MCF 10A (cell line): Measurements from ENCODE around the gene GPD1L. TPM values are rescaled to one million over a fixed set of nuclear protein-coding genes. Genes with fewer than 3 reads are reported as not detected.
"Not testable (repeated sequence)": the region's sequence is repeated elsewhere in the genome, so short reads cannot be mapped to it uniquely, and the experiment has no call there.

Experiments
- BruUV-seq: library from RNA; stranded (reverse); fragments of 400-500 nt; replicated peaks from 2 replicates; lab custom pipeline; 2021; lab: Mats Ljungman, UMichigan
- CTCF ChIA-PET: fragments of 300-600 bp; sonication (Branson Sonifier 250); formaldehyde crosslinking; extraction: SDS; loops from one replicate; lab custom pipeline; 2021; ENCODE audit warnings: antibody characterized with exemption, inconsistent platforms; lab: Yijun Ruan, JAX
- POLR2A ChIA-PET: fragments of 300-600, 350-650 bp; sonication (Branson Sonifier 250); formaldehyde crosslinking; extraction: SDS; loops from one replicate; lab custom pipeline; 2020; ENCODE audit warnings: antibody characterized with exemption, inconsistent platforms; lab: Yijun Ruan, JAX
- DNase-seq: peaks from one replicate; pipeline ENCODE4 v3.0.0-alpha.2; 2018; ENCODE audit not compliant: unreplicated experiment
- H3K27ac Mint-ChIP-seq: one replicate; pipeline ENCODE4 v1.8.0; 2022; ENCODE audit warnings: mild to moderate bottlenecking, low read depth, mixed read lengths; ENCODE audit not compliant: unreplicated experiment
- H3K27me3 Mint-ChIP-seq: one replicate; pipeline ENCODE4 v1.8.0; 2022; ENCODE audit warnings: mixed read lengths; ENCODE audit not compliant: insufficient read depth, unreplicated experiment
- H3K36me3 Mint-ChIP-seq: one replicate; pipeline ENCODE4 v1.8.0; 2022; ENCODE audit warnings: mild to moderate bottlenecking, moderate library complexity, mixed read lengths; ENCODE audit not compliant: insufficient read depth, unreplicated experiment
- H3K4me1 Mint-ChIP-seq: one replicate; pipeline ENCODE4 v1.8.0; 2022; ENCODE audit warnings: mixed read lengths; ENCODE audit not compliant: insufficient read depth, unreplicated experiment
- H3K4me3 Mint-ChIP-seq: one replicate; pipeline ENCODE4 v1.8.0; 2022; ENCODE audit warnings: mild to moderate bottlenecking, moderate library complexity, mixed read lengths; ENCODE audit not compliant: unreplicated experiment
- H3K9me3 Mint-ChIP-seq: one replicate; pipeline ENCODE4 v1.8.0; 2022; ENCODE audit warnings: mixed read lengths; ENCODE audit not compliant: unreplicated experiment
- intact Hi-C: fragments of 100-400 bp; cut with micrococcal nuclease; formaldehyde crosslinking; loops from 2 replicates; pipeline ENCODE4 v1.14.1; 2022
- total RNA-seq: library from RNA; stranded (reverse); gene quantifications from 2 replicates; pipeline ENCODE4 v1.2.3, GENCODE V29; 2022
- TF ChIP-seq, protein P1 (sequence below): fragments of 200-600 bp; IDR thresholded peaks from one replicate; pipeline ENCODE4 v1.8.0; 2022; ENCODE audit warnings: antibody characterized with exemption, mild to moderate bottlenecking; ENCODE audit not compliant: unreplicated experiment

Gene GPD1L
- total RNA-seq, 1 experiment from 2014 or later, result 9.7 TPM

DNA sequence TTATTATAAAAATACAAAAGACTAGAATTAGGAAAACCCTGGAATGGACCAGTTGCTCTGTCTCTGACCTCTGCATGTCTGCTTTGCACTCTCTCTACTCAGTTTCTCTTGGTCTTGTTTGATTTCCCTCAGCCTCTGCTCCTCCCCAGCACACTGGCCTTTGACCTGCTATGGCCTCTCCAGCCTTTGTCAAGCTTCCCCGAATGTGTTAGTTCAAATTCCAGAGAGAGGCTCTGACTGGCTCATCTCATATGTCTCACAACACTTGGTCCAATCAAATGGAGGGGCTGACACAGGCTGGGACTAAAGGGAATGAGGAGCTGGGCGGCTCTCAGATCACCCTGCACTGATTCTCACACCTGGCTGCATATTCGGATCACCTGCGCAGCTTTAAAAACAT, 79.7 kb downstream of the GPD1L start:
- Mint-ChIP-seq H3K4me3 (no peak overlapping the region), H3K27me3 (no peaks in the 10 kb centered on the region), H3K27ac (no peak overlapping the region), H3K9me3 (no peaks in the 10 kb centered on the region), H3K4me1 (no peaks in the 10 kb centered on the region), H3K36me3 (peaks cover 4% of the 10 kb centered on the region)
- TF ChIP-seq, protein P1, sequence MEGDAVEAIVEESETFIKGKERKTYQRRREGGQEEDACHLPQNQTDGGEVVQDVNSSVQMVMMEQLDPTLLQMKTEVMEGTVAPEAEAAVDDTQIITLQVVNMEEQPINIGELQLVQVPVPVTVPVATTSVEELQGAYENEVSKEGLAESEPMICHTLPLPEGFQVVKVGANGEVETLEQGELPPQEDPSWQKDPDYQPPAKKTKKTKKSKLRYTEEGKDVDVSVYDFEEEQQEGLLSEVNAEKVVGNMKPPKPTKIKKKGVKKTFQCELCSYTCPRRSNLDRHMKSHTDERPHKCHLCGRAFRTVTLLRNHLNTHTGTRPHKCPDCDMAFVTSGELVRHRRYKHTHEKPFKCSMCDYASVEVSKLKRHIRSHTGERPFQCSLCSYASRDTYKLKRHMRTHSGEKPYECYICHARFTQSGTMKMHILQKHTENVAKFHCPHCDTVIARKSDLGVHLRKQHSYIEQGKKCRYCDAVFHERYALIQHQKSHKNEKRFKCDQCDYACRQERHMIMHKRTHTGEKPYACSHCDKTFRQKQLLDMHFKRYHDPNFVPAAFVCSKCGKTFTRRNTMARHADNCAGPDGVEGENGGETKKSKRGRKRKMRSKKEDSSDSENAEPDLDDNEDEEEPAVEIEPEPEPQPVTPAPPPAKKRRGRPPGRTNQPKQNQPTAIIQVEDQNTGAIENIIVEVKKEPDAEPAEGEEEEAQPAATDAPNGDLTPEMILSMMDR, result no peak
- ChIA-PET POLR2A (no interaction called here), CTCF (interaction anchor here (0.9 to 2.6 kb wide), 4 partner anchors 8 to 523 kb away, joined by 3 to 16 read pairs (median 4); no protein-coding TSS in a partner anchor)
- intact Hi-C loops, result no loop called here
- no TSS peak for BruUV-seq
- no peak for DNase-seq

DNA sequence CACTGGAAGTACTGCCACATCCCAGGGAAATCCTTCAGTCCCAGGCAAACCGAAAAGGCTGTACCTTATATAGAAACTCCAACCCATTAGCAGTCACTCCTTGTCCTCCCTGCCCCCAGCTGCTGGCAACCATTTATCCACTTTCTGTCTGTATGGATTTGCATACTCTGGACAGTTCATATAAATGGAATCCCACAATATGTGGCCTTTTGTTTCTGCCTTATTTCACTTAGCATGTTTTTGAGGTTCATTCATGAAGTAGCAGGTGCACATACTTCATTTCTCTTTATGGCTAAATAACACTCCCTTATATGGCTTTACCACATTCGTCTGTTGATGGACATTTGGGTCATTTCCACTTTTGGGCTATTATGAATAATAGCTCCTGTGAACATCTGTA, 80.5 kb downstream of the GPD1L start:
- no peaks in the 10 kb centered on the region for H3K9me3 Mint-ChIP-seq

DNA sequence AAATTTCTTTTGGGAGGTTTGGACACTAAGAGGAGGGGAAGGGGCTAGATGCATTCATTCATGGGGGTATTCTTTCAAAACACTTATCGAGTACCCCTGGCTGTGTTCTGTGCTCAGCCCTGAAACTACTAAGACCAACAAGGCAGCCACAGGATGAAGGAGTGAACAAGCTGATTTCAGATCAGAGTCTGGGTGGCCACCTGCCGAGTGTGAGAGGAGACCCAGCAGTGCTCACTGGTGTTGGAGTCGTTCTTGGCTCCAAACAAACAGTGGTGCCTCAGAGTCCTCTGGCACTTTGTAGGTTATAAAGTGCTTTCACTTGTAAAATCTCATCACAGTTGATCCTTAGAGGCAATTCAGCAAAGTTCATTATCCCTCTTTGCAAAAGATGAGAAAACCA, 83.3 kb downstream of the GPD1L start:
- intact Hi-C loops, result no loop called here
- no peak for DNase-seq
- ChIA-PET POLR2A (no interaction called here), CTCF (interaction anchor here (0.7 kb wide), 1 partner anchor 124 kb away, joined by 3 read pairs; no protein-coding TSS in a partner anchor)
- H3K9me3 Mint-ChIP-seq, result no peaks in the 10 kb centered on the region
- no peaks in the 10 kb centered on the region for H3K4me1 Mint-ChIP-seq
- H3K4me3 Mint-ChIP-seq, result no peak overlapping the region
- no TSS peak for BruUV-seq
- H3K27ac Mint-ChIP-seq, result no peak overlapping the region
- TF ChIP-seq, protein P1, result no peak
- peaks cover 10% of the 10 kb centered on the region for H3K27me3 Mint-ChIP-seq
- H3K36me3 Mint-ChIP-seq, result no peaks in the 10 kb centered on the region

More for the DNA sequence above, 80.5 kb downstream of the GPD1L start:
- H3K4me3 Mint-ChIP-seq, result no peak overlapping the region
- no peak overlapping the region for H3K27ac Mint-ChIP-seq
- H3K36me3 Mint-ChIP-seq, result peaks cover 4% of the 10 kb centered on the region
- H3K27me3 Mint-ChIP-seq, result no peaks in the 10 kb centered on the region
- DNase-seq, result no peak
- intact Hi-C loops, result no loop called here
- CTCF ChIA-PET, result interaction anchor here (1.0 to 2.6 kb wide), 3 partner anchors 9 to 187 kb away, joined by 3 to 16 read pairs (median 4); no protein-coding TSS in a partner anchor
- H3K4me1 Mint-ChIP-seq, result no peaks in the 10 kb centered on the region
- POLR2A ChIA-PET, result no interaction called here
- TF ChIP-seq, protein P1, result no peak
- BruUV-seq, result no TSS peak

DNA sequence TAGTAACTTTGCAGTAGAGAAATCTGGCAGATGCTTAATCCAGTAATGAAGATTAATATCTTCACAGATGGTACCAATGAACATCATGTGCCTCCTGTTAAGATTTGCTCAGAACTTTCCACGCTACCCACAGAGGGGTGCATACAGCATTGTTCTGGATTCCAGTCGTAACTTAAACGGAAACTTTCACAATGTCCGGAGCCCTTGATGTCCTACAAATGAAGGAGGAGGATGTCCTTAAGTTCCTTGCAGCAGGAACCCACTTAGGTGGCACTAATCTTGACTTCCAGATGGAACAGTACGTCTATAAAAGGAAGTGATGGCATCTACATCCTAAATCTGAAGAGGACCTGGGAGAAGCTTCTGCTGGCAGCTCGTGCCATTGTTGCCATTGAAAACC, 84.1 kb downstream of the GPD1L start:
- H3K4me3 Mint-ChIP-seq, DNase-seq, POLR2A ChIA-PET, H3K27ac Mint-ChIP-seq, BruUV-seq, H3K4me1 Mint-ChIP-seq, H3K9me3 Mint-ChIP-seq, H3K36me3 Mint-ChIP-seq, intact Hi-C loops: not testable (repeated sequence)
- H3K27me3 Mint-ChIP-seq, result peaks cover 10% of the 10 kb centered on the region
- CTCF ChIA-PET, result interaction anchor here (0.6 to 1.1 kb wide), 3 partner anchors 14 to 107 kb away, joined by 3 to 4 read pairs (median 3); no protein-coding TSS in a partner anchor
